Germinal center (tissue), 1 donor: ENCODE results near the gene ELOA2.
"Not testable (repeated sequence)": the region's sequence is repeated elsewhere in the genome, so short reads cannot be mapped to it uniquely, and the experiment has no call there.

Experiments used
- DNase-seq: peaks from one replicate; pipeline ENCODE4 v3.0.0; 2012; ENCODE audit warnings: mixed read lengths, low spot score

The ELOA2 gene

DNA sequence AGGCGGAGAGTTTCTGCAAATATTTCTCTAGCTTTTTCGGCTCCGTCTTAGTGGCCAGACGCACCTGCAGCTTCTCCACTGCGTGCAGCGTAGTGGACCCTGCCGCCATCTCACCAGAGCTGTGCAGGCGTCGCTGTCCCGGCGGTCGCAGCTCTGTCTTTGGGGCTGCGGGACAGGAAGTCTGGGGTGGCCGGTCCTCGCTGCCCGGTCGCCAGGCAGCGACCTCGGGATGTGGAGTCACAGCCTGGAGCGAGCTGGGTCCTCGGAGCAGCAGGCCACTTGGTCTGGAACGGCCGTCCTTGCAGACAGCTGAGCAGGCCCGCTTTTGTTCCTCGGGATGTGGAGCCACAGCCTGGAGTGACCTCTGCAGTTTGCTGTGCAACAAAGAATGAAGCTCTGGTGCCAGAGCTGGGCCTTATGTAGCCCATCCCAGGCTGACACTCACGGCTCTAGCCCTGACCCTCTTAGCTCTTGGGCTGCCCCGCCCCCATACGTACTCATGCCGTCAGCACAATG lies at the start of gene ELOA2:
Gene ELOA2 (minus strand): TSS at position 466 of the 516 bp plus-strand sequence. CDS start 357 bp downstream, at position 109.
- no peak for DNase-seq

GRCh38 chr18:47081578-47081977 lies 46.2 kb upstream of the ELOA2 start:
- DNase-seq, result no peak

DNA sequence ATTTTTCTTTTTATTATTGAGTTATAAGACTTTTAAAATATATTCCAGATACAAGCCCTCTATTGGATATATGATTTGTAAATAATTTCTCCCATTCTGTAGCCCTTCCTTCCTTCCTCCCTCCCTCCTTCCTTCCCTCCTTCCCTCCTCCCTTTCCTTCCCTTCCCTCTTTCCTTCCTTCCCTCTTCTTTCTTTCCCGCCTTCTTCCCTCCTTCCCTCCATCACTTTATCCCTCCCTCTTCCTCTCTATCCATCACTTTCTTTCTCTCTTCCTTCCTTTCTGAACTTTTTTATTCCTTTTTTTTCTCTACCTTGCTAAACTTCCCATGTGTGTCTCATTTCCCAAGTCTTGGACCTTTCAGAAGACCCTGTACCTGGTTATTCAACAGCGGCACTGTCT lies 45.5 kb upstream of the ELOA2 start:
- DNase-seq, result no peak

DNA sequence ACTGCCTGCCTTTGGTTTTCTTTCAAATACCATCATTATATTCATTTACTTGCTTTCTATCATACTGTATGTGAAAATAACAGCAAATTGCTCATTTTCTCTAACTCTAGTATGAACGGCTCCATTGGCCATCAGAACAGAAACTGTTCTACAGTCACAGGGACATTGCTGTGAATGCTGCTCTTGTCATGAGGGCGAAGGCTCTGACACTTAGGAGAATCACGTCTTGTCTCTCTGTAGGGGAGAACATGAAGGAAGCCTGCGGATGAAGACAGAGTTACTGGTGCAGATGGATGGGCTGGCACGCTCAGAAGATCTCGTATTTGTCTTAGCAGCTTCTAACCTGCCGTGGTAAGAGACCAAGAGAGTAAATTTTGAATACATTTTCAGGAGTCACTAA lies 41.7 kb upstream of the ELOA2 start:
- no peak for DNase-seq

GRCh38 chr18:47075098-47075883 lies 39.9 kb upstream of the ELOA2 start:
- DNase-seq, result no peak

GRCh38 chr18:47067648-47068047 lies 32.2 kb upstream of the ELOA2 start:
- DNase-seq, result no peak

DNA sequence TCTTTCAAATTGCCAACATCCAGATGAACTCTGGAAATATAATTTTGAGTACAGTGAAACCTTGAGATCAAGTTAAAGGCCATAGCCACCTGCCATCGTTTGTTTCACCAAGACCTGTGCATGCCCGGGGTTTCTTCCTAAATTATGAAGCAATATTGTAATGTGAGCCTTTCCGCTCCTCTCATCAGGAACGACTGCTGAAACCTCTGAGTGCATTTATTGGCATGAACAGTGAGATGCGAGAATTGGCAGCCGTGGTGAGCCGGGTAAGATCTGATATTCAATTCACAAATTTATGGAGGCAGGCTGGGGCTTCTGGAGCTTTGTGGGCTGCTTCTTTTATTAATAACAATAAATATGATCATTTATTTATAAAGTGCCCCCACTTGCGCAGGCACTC lies 27.7 kb upstream of the ELOA2 start:
- no peak for DNase-seq

DNA sequence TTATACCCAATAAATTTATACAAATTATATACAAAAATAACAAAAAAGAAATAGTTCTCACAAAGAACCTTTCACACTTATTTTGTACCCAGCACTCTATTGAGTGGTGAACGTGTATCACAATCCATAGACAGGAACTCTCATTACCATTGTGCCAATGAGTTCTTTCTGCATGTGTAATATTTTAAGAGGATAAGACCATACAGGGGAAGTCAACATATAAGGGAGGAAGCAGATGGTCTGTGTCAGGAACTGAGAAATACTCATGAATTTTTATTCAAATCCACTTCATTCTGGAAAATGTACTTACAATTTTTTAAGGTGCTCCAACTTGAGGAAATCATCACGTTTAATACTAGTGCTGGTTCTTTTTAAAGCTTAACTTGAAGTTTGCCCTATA lies 27.1 kb upstream of the ELOA2 start:
- no peak for DNase-seq

DNA sequence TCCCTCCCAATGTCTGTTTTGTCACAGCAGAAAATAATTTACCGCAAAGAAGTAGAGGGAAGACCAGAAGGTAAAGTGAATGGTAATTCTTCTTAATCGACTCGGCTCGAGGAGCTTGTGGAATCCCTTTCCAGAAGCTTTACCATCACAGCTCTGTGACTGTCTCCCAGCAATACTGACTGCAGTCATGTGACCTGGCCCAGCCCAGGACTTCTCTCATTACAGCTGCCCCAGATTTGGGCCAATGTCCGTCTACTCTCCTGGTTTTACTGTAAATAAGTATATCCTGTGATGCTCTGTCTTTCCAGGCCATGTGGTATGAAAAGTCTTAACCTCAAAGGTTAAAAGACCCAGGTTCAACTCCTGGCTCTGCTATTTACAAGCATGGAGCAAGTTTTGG lies 18.9 kb upstream of the ELOA2 start:
- no peak for DNase-seq

DNA sequence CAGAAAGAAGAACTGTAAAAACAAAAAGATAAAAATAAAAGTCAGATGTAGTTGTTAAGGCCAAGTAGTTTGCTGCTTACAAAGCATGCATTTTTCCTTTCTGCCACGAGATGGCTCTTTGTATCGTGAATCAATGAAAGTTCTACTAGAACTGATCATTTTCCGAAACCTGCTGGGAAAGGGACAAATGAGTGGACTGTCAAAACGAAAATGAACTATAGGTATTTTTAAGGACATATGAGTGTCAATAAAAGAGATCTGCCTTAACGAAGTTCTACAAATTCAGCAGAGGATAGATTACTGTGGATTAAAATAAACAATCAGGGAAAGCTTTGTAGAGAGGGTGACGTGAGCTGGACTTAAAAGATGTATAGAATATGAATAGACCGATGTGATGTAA lies 15.0 kb upstream of the ELOA2 start:
- no peak for DNase-seq

DNA sequence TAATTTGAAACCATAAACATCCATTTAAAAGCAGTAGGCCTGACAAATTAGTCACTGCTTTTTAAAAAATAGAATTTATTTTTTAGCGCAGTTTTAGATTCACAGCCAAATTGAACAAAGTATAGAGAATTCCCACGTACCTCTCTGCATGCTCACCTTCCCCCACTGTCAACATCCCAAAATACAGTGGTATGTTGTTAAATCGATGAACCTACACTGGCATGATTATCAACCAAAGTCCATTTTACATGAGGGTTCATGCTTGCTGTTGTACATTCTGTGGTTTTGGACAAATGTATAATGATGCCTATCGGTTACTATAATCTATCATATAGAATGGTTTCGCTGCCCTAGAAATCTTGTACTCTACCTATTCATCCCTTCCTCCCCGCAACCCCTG lies 5.6 kb upstream of the ELOA2 start:
- no peak for DNase-seq

DNA sequence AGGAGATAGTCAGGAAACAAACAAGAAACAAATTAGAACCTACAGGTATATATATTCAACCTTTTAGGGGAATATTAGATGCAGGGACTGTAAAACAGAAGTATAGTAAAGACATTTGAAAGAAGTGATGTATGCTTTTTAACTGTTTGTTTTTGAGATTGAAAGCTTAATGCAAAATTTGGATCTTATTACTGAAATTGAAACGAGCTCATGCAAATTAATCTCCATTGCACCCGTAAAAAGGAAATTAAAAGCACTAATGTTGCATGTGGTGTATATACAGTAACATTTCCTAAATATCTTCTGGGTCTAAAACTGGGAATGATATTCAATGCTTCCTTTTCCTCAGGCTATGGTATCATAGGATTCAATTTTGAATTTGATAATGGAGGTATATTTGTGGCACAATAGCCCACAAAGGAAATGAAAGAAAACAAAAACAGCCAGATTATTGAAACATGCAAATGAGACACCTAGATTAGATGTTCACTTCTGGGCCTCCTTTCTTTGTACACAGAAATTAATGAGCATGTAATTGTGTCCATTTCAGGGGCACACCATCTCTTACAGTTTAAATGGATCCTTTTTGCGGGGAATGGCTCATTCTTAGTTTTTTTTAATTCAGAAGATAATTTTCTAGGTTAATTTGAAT lies 1.6 kb upstream of the ELOA2 start:
- DNase-seq, result peak; percentile 14

DNA sequence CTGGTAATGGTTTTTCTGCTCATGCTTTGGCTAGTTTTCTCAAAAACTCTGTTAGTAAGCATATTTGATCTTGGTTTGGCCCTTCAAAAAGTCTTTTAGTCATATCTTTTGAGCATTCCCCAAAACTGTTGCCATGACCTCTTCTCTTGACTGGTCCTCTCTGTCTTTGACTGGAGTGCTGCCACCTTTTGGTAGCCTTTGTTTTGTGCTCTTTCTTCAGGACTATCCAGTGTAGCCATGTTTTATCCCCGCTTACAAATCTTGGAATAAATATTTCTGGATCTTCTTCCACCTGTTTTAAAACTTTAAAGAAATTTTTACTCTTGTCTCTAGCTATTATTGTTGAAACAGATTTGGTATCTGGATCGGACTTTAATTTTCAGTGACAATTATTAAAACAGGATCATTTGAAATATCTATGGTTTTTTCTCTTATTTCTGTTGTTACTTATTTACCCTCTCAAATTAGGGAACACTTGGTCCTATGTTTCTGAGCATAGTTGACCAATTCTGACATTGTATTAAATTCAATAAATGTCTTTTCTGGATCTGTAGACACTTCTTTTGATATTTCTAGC lies 965 bp upstream of the ELOA2 start:
- peak; percentile 13 for DNase-seq

DNA sequence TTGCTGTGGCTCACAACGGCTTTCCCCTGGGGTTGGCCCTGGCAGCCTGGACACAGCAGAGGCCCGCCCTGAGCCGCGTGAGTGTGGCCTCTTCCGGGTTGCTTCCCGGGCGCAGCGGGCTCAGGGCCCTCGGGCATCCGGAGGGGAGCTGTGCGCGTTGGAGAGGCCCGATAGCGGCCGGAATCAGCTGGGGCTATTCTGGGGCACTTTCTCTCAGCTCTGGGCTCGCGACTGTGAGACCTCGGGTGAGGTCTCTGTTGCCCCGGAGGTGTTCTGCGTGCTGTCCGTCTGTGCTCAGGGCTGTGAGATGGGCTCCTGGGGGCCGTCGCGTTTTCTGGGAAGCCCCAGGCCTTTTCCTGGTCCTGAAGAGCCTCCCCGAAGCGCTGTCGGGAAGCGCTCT lies 830 bp downstream of the ELOA2 start:
- not testable (repeated sequence) for DNase-seq

DNA sequence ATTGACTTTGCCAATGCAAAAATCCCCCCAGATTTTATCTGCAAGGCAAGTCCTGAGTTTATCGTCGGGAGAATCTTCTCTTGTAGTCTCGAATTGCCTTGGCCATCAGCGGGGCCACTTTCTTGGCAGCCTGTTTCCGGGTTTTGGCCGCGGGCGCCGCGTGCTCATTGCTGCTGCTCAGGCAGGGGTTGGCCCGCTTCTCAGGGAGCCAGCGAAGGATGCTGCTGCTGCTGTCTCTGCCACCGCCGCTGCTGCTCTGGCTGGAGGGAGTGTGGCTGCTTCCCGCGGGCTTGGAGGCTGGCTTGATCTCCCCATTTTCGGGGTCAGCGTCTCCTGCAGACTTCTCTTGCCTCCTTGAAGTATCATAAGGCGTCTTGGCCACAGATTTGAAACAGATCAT lies 2.5 kb downstream of the ELOA2 start:
- no peak for DNase-seq

- not testable (repeated sequence) for DNase-seq
Measured at GRCh38 chr18:47030887-47031286, 4.5 kb downstream of the ELOA2 start.

DNA sequence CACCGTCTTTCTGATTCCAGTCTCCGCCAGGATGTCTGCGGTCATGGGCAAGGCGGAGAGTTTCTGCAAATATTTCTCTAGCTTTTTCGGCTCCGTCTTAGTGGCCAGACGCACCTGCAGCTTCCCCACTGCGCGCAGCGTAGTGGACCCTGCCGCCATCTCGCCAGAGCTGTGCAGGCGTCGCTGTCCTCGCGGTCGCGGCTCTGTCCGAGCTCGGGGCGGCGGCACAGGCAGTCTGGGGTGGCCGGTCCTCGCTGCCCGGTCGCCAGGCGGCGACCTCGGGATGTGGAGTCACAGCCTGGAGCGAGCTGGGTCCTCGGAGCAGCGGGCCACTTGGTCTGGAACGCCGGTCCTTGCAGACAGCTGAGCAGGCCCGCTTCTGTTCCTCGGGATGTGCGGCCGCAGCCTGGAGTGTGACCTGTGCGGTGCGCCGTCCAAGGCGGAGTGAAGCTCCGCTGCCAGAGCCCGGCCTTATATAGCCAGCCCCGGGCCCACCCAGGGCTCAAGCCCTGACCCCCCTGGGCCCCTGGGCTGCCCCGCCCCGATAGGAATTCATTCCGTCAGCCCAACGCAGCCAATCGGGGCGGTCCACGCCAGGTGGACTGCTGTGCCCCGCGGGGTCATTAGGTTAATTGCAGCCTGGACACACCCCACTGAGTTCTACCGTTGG lies 5.6 kb downstream of the ELOA2 start:
- DNase-seq, result not testable (repeated sequence)

DNA sequence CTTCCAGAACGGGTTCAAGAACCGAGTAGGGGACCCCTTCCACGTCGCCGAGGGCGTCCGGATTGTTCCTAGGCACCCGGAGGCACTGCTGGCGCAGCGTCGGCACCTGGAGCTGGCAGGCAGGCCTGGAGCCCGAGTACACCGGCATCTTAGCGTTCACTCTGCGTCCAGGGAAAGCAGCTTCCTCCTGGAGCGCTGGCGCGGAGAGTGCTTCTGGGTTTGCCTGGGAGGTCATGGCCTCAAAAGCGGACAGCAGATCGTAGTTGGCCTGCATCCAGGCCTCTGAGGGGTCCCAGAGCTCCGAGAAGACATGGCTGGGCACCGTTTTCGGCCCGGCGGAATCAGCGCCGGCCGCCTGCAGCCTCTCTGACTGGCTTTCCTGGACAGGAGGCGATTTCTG lies 6.7 kb downstream of the ELOA2 start:
- DNase-seq, result not testable (repeated sequence)

GRCh38 chr18:47025557-47026174 lies 9.8 kb downstream of the ELOA2 start:
- DNase-seq, result not testable (repeated sequence)

GRCh38 chr18:47023769-47024465 lies 11.5 kb downstream of the ELOA2 start:
- not testable (repeated sequence) for DNase-seq

DNA sequence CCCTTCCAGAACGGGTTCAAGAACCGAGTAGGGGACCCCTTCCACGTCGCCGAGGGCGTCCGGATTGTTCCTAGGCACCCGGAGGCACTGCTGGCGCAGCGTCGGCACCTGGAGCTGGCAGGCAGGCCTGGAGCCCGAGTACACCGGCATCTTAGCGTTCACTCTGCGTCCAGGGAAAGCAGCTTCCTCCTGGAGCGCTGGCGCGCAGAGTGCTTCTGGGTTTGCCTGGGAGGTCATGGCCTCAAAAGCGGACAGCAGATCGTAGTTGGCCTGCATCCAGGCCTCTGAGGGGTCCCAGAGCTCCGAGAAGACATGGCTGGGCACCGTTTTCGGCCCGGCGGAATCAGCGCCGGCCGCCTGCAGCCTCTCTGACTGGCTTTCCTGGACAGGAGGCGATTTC lies 12.6 kb downstream of the ELOA2 start:
- DNase-seq, result not testable (repeated sequence)
